PFSK-1 (cell line): ENCODE results near the gene TMEM14C.

Experiments
- FOXP2 ChIP-seq: optimal IDR thresholded peaks from 2 replicates; pipeline ENCODE3; 2011; ENCODE audit warnings: borderline replicate concordance, control low read depth, inconsistent platforms; ENCODE audit not compliant: insufficient read depth; ENCODE audit errors: extremely low read length, extremely low read depth
- POLR2AphosphoS5 ChIP-seq: IDR thresholded peaks from 2 replicates; pipeline ENCODE4 v1.6.1; 2012; ENCODE audit warnings: low read depth, mild to moderate bottlenecking, control low read depth, low read length, moderate library complexity
- SIN3A ChIP-seq: IDR thresholded peaks from 2 replicates; pipeline ENCODE4 v1.6.1; 2012; ENCODE audit warnings: mild to moderate bottlenecking, low read length, moderate library complexity, borderline replicate concordance; ENCODE audit not compliant: insufficient read depth
- TAF1 ChIP-seq: IDR thresholded peaks from 2 replicates; pipeline ENCODE4 v1.6.1; 2012; ENCODE audit warnings: low read length, control low read depth, borderline replicate concordance; ENCODE audit not compliant: insufficient read depth
- TF ChIP-seq, protein P1 (sequence below), 2 experiments: IDR thresholded peaks; 2 replicates each; pipeline versions ENCODE4 v1.6.1 to v1.8.0; 2011 to 2012; ENCODE audit warnings: low read depth in 2 of 2, low read length in 2 of 2, control low read depth in 1 of 2, inconsistent platforms in 1 of 2, mild to moderate bottlenecking in 1 of 2, moderate library complexity in 1 of 2; ENCODE audit not compliant: insufficient read depth in 1 of 2

Gene TMEM14C

DNA sequence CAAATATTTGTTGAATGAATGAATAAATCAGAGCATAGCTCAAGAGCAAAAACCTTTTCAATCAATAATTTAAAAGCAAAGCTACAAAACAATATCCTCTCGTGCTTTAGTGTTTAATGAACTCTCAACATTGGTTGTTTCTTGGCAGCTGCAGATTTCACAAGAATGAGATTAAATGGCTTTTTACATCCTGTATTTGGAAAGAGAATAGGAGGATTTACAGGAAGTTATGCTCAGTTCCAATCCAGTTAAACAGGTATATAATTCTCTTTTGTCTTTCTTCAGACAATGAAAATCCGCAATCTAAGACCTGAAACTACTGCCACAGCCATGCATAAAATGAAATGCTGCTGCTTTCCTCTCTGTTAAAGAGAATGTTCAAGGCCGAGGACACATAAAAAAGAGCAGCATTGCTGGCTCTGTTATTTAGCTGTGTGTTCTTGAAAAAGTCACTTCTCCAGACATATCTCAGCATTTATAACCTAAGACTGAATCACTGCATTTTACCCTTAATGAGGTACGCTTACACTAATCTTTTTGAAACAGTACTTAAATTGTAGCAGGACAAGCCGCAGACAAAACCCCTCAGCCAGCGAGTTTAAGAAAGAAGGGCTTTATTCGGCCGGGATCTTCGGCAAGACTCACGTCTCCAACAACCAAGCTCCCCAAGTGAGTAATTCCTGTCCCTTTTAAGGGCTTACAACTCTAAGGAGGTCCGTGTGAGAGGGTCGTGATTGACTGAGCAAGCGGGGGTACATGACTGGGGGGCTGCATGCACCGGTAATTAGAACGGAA, 32.0 kb upstream of the TMEM14C start:
- TF ChIP-seq, protein P1, sequence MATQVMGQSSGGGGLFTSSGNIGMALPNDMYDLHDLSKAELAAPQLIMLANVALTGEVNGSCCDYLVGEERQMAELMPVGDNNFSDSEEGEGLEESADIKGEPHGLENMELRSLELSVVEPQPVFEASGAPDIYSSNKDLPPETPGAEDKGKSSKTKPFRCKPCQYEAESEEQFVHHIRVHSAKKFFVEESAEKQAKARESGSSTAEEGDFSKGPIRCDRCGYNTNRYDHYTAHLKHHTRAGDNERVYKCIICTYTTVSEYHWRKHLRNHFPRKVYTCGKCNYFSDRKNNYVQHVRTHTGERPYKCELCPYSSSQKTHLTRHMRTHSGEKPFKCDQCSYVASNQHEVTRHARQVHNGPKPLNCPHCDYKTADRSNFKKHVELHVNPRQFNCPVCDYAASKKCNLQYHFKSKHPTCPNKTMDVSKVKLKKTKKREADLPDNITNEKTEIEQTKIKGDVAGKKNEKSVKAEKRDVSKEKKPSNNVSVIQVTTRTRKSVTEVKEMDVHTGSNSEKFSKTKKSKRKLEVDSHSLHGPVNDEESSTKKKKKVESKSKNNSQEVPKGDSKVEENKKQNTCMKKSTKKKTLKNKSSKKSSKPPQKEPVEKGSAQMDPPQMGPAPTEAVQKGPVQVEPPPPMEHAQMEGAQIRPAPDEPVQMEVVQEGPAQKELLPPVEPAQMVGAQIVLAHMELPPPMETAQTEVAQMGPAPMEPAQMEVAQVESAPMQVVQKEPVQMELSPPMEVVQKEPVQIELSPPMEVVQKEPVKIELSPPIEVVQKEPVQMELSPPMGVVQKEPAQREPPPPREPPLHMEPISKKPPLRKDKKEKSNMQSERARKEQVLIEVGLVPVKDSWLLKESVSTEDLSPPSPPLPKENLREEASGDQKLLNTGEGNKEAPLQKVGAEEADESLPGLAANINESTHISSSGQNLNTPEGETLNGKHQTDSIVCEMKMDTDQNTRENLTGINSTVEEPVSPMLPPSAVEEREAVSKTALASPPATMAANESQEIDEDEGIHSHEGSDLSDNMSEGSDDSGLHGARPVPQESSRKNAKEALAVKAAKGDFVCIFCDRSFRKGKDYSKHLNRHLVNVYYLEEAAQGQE (IDR thresholded peaks at IDR 0.05; ENCODE audit: insufficient read depth in 1 of 2, low read depth in 2 of 2, low read length in 2 of 2) = no peak
- TF ChIP-seq FOXP2 (no peak), POLR2AphosphoS5 (no peak), TAF1 (no peak), SIN3A (no peak)

- TF ChIP-seq TAF1 (no peak), POLR2AphosphoS5 (no peak; the same call in 1 of the 2 replicates), FOXP2 (no peak), SIN3A (no peak)
- TF ChIP-seq, protein P1 (IDR thresholded peaks at IDR 0.05; ENCODE audit: insufficient read depth in 1 of 2, low read depth in 2 of 2, low read length in 2 of 2) = no peak
These were observed 29.8 kb upstream of the TMEM14C start for GRCh38 chr6:10692965-10693538.

GRCh38 chr6:10694302-10695085, 28.4 kb upstream of the TMEM14C start, which contains the start of the genes C6orf52 and PAK1IP1:
TSS of gene C6orf52 (minus strand) at chr6:10694616. CDS start at chr6:10687550, 7,066 bp downstream.
TSS of gene PAK1IP1 (plus strand) at chr6:10694972. CDS start at chr6:10694986, 14 bp downstream.
- TF ChIP-seq TAF1 (peak; percentile 69; the same call in 1 of the 2 replicates), SIN3A (peak; percentile 96), FOXP2 (peak; percentile 50), POLR2AphosphoS5 (peak; percentile 89)
- TF ChIP-seq, protein P1 (IDR thresholded peaks at IDR 0.05; ENCODE audit: insufficient read depth in 1 of 2, low read depth in 2 of 2, low read length in 2 of 2) = peak; percentile 7 to 17; a peak in 1 of 4 replicates

GRCh38 chr6:10695086-10695657, 27.7 kb upstream of the TMEM14C start:
- TF ChIP-seq POLR2AphosphoS5 (no peak), SIN3A (no peak), TAF1 (no peak), FOXP2 (no peak)
- TF ChIP-seq, protein P1 (IDR thresholded peaks at IDR 0.05; ENCODE audit: insufficient read depth in 1 of 2, low read depth in 2 of 2, low read length in 2 of 2) = no peak
